ENCODE results near the gene CARS2.
"Not testable (repeated sequence)": the region's sequence is repeated elsewhere in the genome, so short reads cannot be mapped to it uniquely, and the experiment has no call there.

CARS2 gene

GRCh38 chr13:110696776-110697175 lies 9.1 kb downstream of the CARS2 start:
- H3K4me1 ChIP-seq (ENCODE audit: low read depth, poor library complexity, severe bottlenecking): peaks cover 12% of the 10 kb centered on the region
- H3K79me2 ChIP-seq (ENCODE audit: insufficient read depth, low read depth): no peaks in the 10 kb centered on the region
- no peak overlapping the region for H2AFZ ChIP-seq (ENCODE audit: low read depth)
- H3K36me3 ChIP-seq (ENCODE audit: insufficient read depth): no peaks in the 10 kb centered on the region
- no peak overlapping the region for H3K27ac ChIP-seq
- no peak overlapping the region for H3K9ac ChIP-seq
- H3K4me2 ChIP-seq: no peak overlapping the region
- TF ChIP-seq CTCF (conservative IDR thresholded peaks at IDR 0.05; ENCODE audit: low read depth, low read length): no peak
- H3K4me3 ChIP-seq (IDR thresholded peaks at IDR 0.05; ENCODE audit: insufficient read depth, low read depth, low read length): no peak overlapping the region
- H3K27me3 ChIP-seq (ENCODE audit: insufficient read depth, low read depth): no peaks in the 10 kb centered on the region
- H4K20me1 ChIP-seq (ENCODE audit: insufficient read depth): no peaks in the 10 kb centered on the region

- not testable (repeated sequence) for H3K79me2 ChIP-seq (ENCODE audit: insufficient read depth, low read depth); H4K20me1 ChIP-seq (ENCODE audit: insufficient read depth); H2AFZ ChIP-seq (ENCODE audit: low read depth); H3K36me3 ChIP-seq (ENCODE audit: insufficient read depth); H3K9ac ChIP-seq; H3K4me3 ChIP-seq (IDR thresholded peaks at IDR 0.05; ENCODE audit: insufficient read depth, low read depth, low read length); H3K27me3 ChIP-seq (ENCODE audit: insufficient read depth, low read depth); H3K4me2 ChIP-seq; H3K27ac ChIP-seq
- H3K4me1 ChIP-seq (ENCODE audit: low read depth, poor library complexity, severe bottlenecking): peaks cover 12% of the 10 kb centered on the region
These were observed 10.1 kb downstream of the CARS2 start for GRCh38 chr13:110695774-110696173.

- Histone ChIP-seq H3K9ac (no peak overlapping the region), H3K27ac (no peak overlapping the region), H3K79me2 (ENCODE audit: insufficient read depth, low read depth) (no peaks in the 10 kb centered on the region), H3K36me3 (ENCODE audit: insufficient read depth) (no peaks in the 10 kb centered on the region), H3K4me3 (IDR thresholded peaks at IDR 0.05; ENCODE audit: insufficient read depth, low read depth, low read length) (no peak overlapping the region), H2AFZ (ENCODE audit: low read depth) (no peak overlapping the region), H4K20me1 (ENCODE audit: insufficient read depth) (no peaks in the 10 kb centered on the region), H3K4me1 (ENCODE audit: low read depth, poor library complexity, severe bottlenecking) (no peaks in the 10 kb centered on the region), H3K4me2 (no peak overlapping the region), H3K27me3 (ENCODE audit: insufficient read depth, low read depth) (no peaks in the 10 kb centered on the region)
- TF ChIP-seq CTCF (conservative IDR thresholded peaks at IDR 0.05; ENCODE audit: low read depth, low read length): no peak
These were observed 15.4 kb downstream of the CARS2 start for GRCh38 chr13:110690516-110690915.

- no peak overlapping the region for H3K4me3 ChIP-seq (IDR thresholded peaks at IDR 0.05; ENCODE audit: insufficient read depth, low read depth, low read length)
- H3K4me1 ChIP-seq (ENCODE audit: low read depth, poor library complexity, severe bottlenecking): no peaks in the 10 kb centered on the region
- TF ChIP-seq CTCF (conservative IDR thresholded peaks at IDR 0.05; ENCODE audit: low read depth, low read length): no peak
- no peak overlapping the region for H3K27ac ChIP-seq
- no peaks in the 10 kb centered on the region for H3K79me2 ChIP-seq (ENCODE audit: insufficient read depth, low read depth)
- H3K36me3 ChIP-seq (ENCODE audit: insufficient read depth): no peaks in the 10 kb centered on the region
- no peak overlapping the region for H3K9ac ChIP-seq
- no peak overlapping the region for H2AFZ ChIP-seq (ENCODE audit: low read depth)
- H3K4me2 ChIP-seq: no peak overlapping the region
- no peaks in the 10 kb centered on the region for H4K20me1 ChIP-seq (ENCODE audit: insufficient read depth)
- no peaks in the 10 kb centered on the region for H3K27me3 ChIP-seq (ENCODE audit: insufficient read depth, low read depth)
These were observed 16.2 kb downstream of the CARS2 start for GRCh38 chr13:110689711-110690110.

GRCh38 chr13:110689041-110689440 lies 16.9 kb downstream of the CARS2 start:
- Histone ChIP-seq H3K36me3 (ENCODE audit: insufficient read depth) (no peaks in the 10 kb centered on the region), H3K4me3 (IDR thresholded peaks at IDR 0.05; ENCODE audit: insufficient read depth, low read depth, low read length) (no peak overlapping the region), H2AFZ (ENCODE audit: low read depth) (no peak overlapping the region), H3K27ac (no peak overlapping the region), H3K9ac (no peak overlapping the region), H3K27me3 (ENCODE audit: insufficient read depth, low read depth) (no peaks in the 10 kb centered on the region), H4K20me1 (ENCODE audit: insufficient read depth) (no peaks in the 10 kb centered on the region), H3K79me2 (ENCODE audit: insufficient read depth, low read depth) (no peaks in the 10 kb centered on the region), H3K4me2 (no peak overlapping the region), H3K4me1 (ENCODE audit: low read depth, poor library complexity, severe bottlenecking) (no peaks in the 10 kb centered on the region)
- TF ChIP-seq CTCF (conservative IDR thresholded peaks at IDR 0.05; ENCODE audit: low read depth, low read length): no peak

Measured in KMS-11 (cell line).